HL-60 (cell line): Measurements from ENCODE around the gene HOMEZ.
"Not testable (repeated sequence)": the region's sequence is repeated elsewhere in the genome, so short reads cannot be mapped to it uniquely, and the experiment has no call there.

Experiments
- DNase-seq, 2 experiments: peaks; one replicate each; pipeline ENCODE4 v3.0.0-alpha.2; 2010 to 2020; ENCODE audit warnings: low read depth in 1 of 2, low spot score in 1 of 2
- H3K27ac ChIP-seq: fragments of 250-450 bp; sonication (Bioruptor Pico); replicated peaks from 2 replicates; pipeline ENCODE4 v1.5.1; 2020; ENCODE audit warnings: mild to moderate bottlenecking, moderate library complexity
- H3K27me3 ChIP-seq: fragments of 250-450 bp; sonication (Bioruptor Pico); 2 replicates; pipeline ENCODE4 v1.5.1; 2021; ENCODE audit warnings: mild to moderate bottlenecking, moderate library complexity; ENCODE audit not compliant: insufficient read depth, poor library complexity, severe bottlenecking
- H3K4me3 ChIP-seq: replicated peaks from 2 replicates; pipeline ENCODE4 v1.5.1; 2011; ENCODE audit warnings: mild to moderate bottlenecking, control low read depth, low read length; ENCODE audit not compliant: insufficient read depth
- CTCF ChIP-seq: IDR thresholded peaks from one replicate; pipeline ENCODE4 v1.5.1; 2011; ENCODE audit warnings: low read length, control low read depth, inconsistent platforms; ENCODE audit not compliant: insufficient read depth
- GABPA ChIP-seq: IDR thresholded peaks from 2 replicates; pipeline ENCODE4 v1.6.1; 2012; ENCODE audit warnings: low read depth
- POLR2AphosphoS5 ChIP-seq: IDR thresholded peaks from 2 replicates; pipeline ENCODE4 v1.6.1; 2012; ENCODE audit warnings: low read depth
- REST ChIP-seq: IDR thresholded peaks from 2 replicates; pipeline ENCODE4 v1.6.1; 2012; ENCODE audit warnings: low read depth; ENCODE audit not compliant: insufficient replicate concordance
- SPI1 ChIP-seq: IDR thresholded peaks from 2 replicates; pipeline ENCODE4 v1.6.1; 2012; ENCODE audit warnings: low read depth, mild to moderate bottlenecking, borderline replicate concordance

Gene HOMEZ

GRCh38 chr14:23285530-23286019 lies 357 bp downstream of the HOMEZ start:
- Histone ChIP-seq H3K4me3 (peak overlapping the region; percentile 85), H3K27ac (peak overlapping the region; percentile 76), H3K27me3 (no peaks in the 10 kb centered on the region)
- DNase-seq: no peak
- TF ChIP-seq POLR2AphosphoS5: no peak
- TF ChIP-seq SPI1: peak; percentile 47; the same call in 1 of the 2 replicates

- Histone ChIP-seq H3K27me3 (no peaks in the 10 kb centered on the region), H3K4me3 (peak overlapping the region; percentile 85), H3K27ac (peak overlapping the region; percentile 76)
- DNase-seq: peak in 1 of 2 experiments; percentile 21
- no peak for TF ChIP-seq GABPA
- peak; percentile 20; the same call in 1 of the 2 replicates for TF ChIP-seq SPI1
These were observed 1.0 kb downstream of the HOMEZ start for GRCh38 chr14:23284654-23285529.

GRCh38 chr14:23281247-23281646 lies 4.7 kb downstream of the HOMEZ start:
- Histone ChIP-seq H3K27ac (no peak overlapping the region), H3K27me3 (no peaks in the 10 kb centered on the region), H3K4me3 (no peak overlapping the region)
- TF ChIP-seq POLR2AphosphoS5 (no peak), CTCF (no peak), GABPA (no peak)
- no peak for DNase-seq

GRCh38 chr14:23277928-23278327 lies 8.0 kb downstream of the HOMEZ start:
- not testable (repeated sequence) for DNase-seq, H3K27me3 ChIP-seq, H3K4me3 ChIP-seq, H3K27ac ChIP-seq

GRCh38 chr14:23277189-23277588 lies 8.7 kb downstream of the HOMEZ start:
- Histone ChIP-seq H3K27me3 (no peaks in the 10 kb centered on the region), H3K4me3 (no peak overlapping the region), H3K27ac (no peak overlapping the region)
- no peak for TF ChIP-seq CTCF
- DNase-seq: no peak

GRCh38 chr14:23275412-23275811 lies 10.5 kb downstream of the HOMEZ start:
- H3K27me3 ChIP-seq: no peaks in the 10 kb centered on the region
- H3K4me3 ChIP-seq: no peak overlapping the region
- TF ChIP-seq GABPA (no peak), SPI1 (no peak), POLR2AphosphoS5 (no peak), CTCF (no peak), REST (no peak)
- DNase-seq: no peak
- no peak overlapping the region for H3K27ac ChIP-seq
